Stomach (tissue), 9 donors: ENCODE measurements around the gene DEPDC1B. TPM values are rescaled to one million over a fixed set of nuclear protein-coding genes. Genes with fewer than 3 reads are reported as not detected.
"Not testable (repeated sequence)": the region's sequence is repeated elsewhere in the genome, so short reads cannot be mapped to it uniquely, and the experiment has no call there.

Experiments used
- DNase-seq, 2 donors: peaks; one replicate each; pipeline versions ENCODE4 v3.0.0 to v3.0.0-alpha.2; 2013 to 2019
- H3K27ac ChIP-seq, 5 donors: fragments of 200-600 bp in 4 of 5; sonication (generic) in 4 of 5; one replicate each; pipeline ENCODE4 v1.5.1; 2013 to 2019; ENCODE audit warnings: mild to moderate bottlenecking in 1 of 5, moderate library complexity in 1 of 5
- H3K27me3 ChIP-seq, 3 donors: fragments of 200-600 bp; sonication (generic); one replicate each; pipeline ENCODE4 v1.5.1; 2017 to 2019; ENCODE audit warnings: mixed run types in 1 of 3
- H3K36me3 ChIP-seq, 4 donors: fragments of 200-600 bp; sonication (generic); 1 replicate in 3 of 4; 2 replicates in 1 of 4; pipeline ENCODE4 v1.5.1; 2016 to 2019
- H3K4me1 ChIP-seq, 4 donors: fragments of 200-600 bp; sonication (generic); one replicate each; pipeline ENCODE4 v1.5.1; 2016 to 2019
- H3K4me3 ChIP-seq, 4 donors: fragments of 200-600 bp; sonication (generic) in 3 of 4; one replicate each; pipeline ENCODE4 v1.5.1; 2016 to 2019; ENCODE audit warnings: mild to moderate bottlenecking in 1 of 4
- H3K9me3 ChIP-seq, 4 donors: fragments of 200-600 bp; sonication (generic); one replicate each; pipeline ENCODE4 v1.5.1; 2016 to 2019
- CTCF ChIP-seq, 7 experiments: fragments of 450-650 bp in 4 of 7; fragments of 200-600 bp in 3 of 7; sonication (generic) in 3 of 7; IDR thresholded peaks; one replicate each; pipeline ENCODE4 v1.5.1; 2016 to 2019; ENCODE audit warnings: antibody characterized with exemption in 7 of 7, control low read depth in 2 of 7, mild to moderate bottlenecking in 1 of 7
- EP300 ChIP-seq: sonication (generic); formaldehyde crosslinking; IDR thresholded peaks from one replicate; pipeline ENCODE4 v1.6.1; 2017; ENCODE audit warnings: antibody characterized with exemption
- POLR2A ChIP-seq, 4 donors: fragments of 450-650 bp; IDR thresholded peaks; one replicate each; pipeline ENCODE4 v1.6.1; 2016; ENCODE audit warnings: antibody characterized with exemption in 4 of 4, control low read depth in 2 of 4, mild to moderate bottlenecking in 1 of 4, moderate library complexity in 1 of 4
- POLR2AphosphoS5 ChIP-seq, 3 donors: sonication (generic); formaldehyde crosslinking; IDR thresholded peaks; one replicate each; pipeline ENCODE4 v1.6.1; 2016; ENCODE audit warnings: antibody characterized with exemption in 3 of 3
- WGBS, 5 donors: extraction: QIAGEN DNeasy Blood & Tissue Kit in 3 of 5; methylation state at CpG; one replicate each; pipeline versions ENCODE4 v1.1.5 to v1.1.7; 2013 to 2018; 5-methylcytosine and 5-hydroxymethylcytosine counted together
- intact Hi-C: fragments of 100-400 bp; cut with DNase I; formaldehyde crosslinking; loops from one replicate; pipeline ENCODE4 v1.15.1; 2023; ENCODE audit warnings: low total_unique reads
- polyA plus RNA-seq, 3 donors: library from polyadenylated mRNA; stranded (reverse); fragments of 200-250 nt; gene quantifications; one replicate each; pipeline ENCODE4 v1.2.3, GENCODE V29; 2013
- total RNA-seq, 5 donors: library from RNA; depleted of rRNA; stranded (reverse); fragments of >200 nt; gene quantifications; one replicate each; pipeline versions ENCODE4 v1.1.0 to v1.2.3, GENCODE V29; 2014 to 2016
- donor health status: healthy with polysubstance abuse.
- donor health status: Bipolar disorder and iron deficiency.
- donor health status: healthy.

Gene DEPDC1B
- total and polyA plus RNA-seq, 8 donors, result 0.14 to 40.6 (median 1.9) TPM; not detected in 1

- no peak overlapping the region for H3K27ac ChIP-seq
- H3K4me3 ChIP-seq, result no peak overlapping the region
- intact Hi-C loops, result no loop called here
- H3K9me3 ChIP-seq, result no peaks in the 10 kb centered on the region
- no peaks in the 10 kb centered on the region for H3K4me1 ChIP-seq
- DNase-seq, result no peak
- WGBS, 5 donors, result 78 to 91% (median 84%) methylated on average over 1 of the region's 1 CpG
- no peak for TF ChIP-seq EP300
- no peaks in the 10 kb centered on the region for H3K27me3 ChIP-seq
- no peaks in the 10 kb centered on the region for H3K36me3 ChIP-seq
These were observed 95.2 kb downstream of the DEPDC1B start for GRCh38 chr5:60604771-60605170.

- Histone ChIP-seq H3K4me3 (no peak overlapping the region), H3K36me3 (no peaks in the 10 kb centered on the region), H3K27me3 (no peaks in the 10 kb centered on the region), H3K9me3 (no peaks in the 10 kb centered on the region), H3K4me1 (no peaks in the 10 kb centered on the region), H3K27ac (no peak overlapping the region)
- intact Hi-C loops, result no loop called here
- no peak for TF ChIP-seq POLR2AphosphoS5 (IDR thresholded peaks at IDR 0.05)
- no peak for TF ChIP-seq EP300
- TF ChIP-seq CTCF (IDR thresholded peaks at IDR 0.05), result no peak
- TF ChIP-seq POLR2A (IDR thresholded peaks at IDR 0.05), result no peak
- 63 to 73% (median 65%) methylated on average over 4 of the region's 4 CpGs for WGBS, 5 donors
- no peak for DNase-seq
These were observed 101.5 kb downstream of the DEPDC1B start for GRCh38 chr5:60598424-60598823.

GRCh38 chr5:60597572-60598320, 102.2 kb downstream of the DEPDC1B start:
- Histone ChIP-seq H3K27me3 (no peaks in the 10 kb centered on the region), H3K36me3 (no peaks in the 10 kb centered on the region), H3K4me1 (no peaks in the 10 kb centered on the region), H3K27ac (no peak overlapping the region), H3K9me3 (no peaks in the 10 kb centered on the region), H3K4me3 (no peak overlapping the region)
- intact Hi-C loops, result no loop called here
- 44 to 74% (median 55%) methylated on average over 3 of the region's 3 CpGs for WGBS, 5 donors
- DNase-seq, result peak in 1 of 2 donors; percentile 44
- TF ChIP-seq EP300 (no peak), CTCF (IDR thresholded peaks at IDR 0.05) (no peak), POLR2A (IDR thresholded peaks at IDR 0.05) (no peak), POLR2AphosphoS5 (IDR thresholded peaks at IDR 0.05) (no peak)

- no peak for TF ChIP-seq POLR2AphosphoS5 (IDR thresholded peaks at IDR 0.05)
- no peak for TF ChIP-seq POLR2A (IDR thresholded peaks at IDR 0.05)
- TF ChIP-seq EP300, result no peak
- no peak for TF ChIP-seq CTCF (IDR thresholded peaks at IDR 0.05)
- Histone ChIP-seq H3K27ac (no peak overlapping the region), H3K36me3 (no peaks in the 10 kb centered on the region), H3K4me3 (no peak overlapping the region), H3K4me1 (no peaks in the 10 kb centered on the region), H3K27me3 (no peaks in the 10 kb centered on the region), H3K9me3 (no peaks in the 10 kb centered on the region)
- peak in 1 of 2 donors; percentile 8 for DNase-seq
- WGBS, 5 donors, result 80 to 93% (median 82%) methylated on average over 4 of the region's 4 CpGs
- intact Hi-C loops, result no loop called here
These were observed 105.1 kb downstream of the DEPDC1B start for GRCh38 chr5:60594715-60595477.

GRCh38 chr5:60590172-60590571, 109.8 kb downstream of the DEPDC1B start:
- H3K27me3 ChIP-seq, result no peaks in the 10 kb centered on the region
- H3K4me1 ChIP-seq, result peaks cover 6 to 13% (median 9%) of the 10 kb centered on the region in 4 donors
- TF ChIP-seq EP300 (no peak), POLR2AphosphoS5 (IDR thresholded peaks at IDR 0.05) (no peak), POLR2A (IDR thresholded peaks at IDR 0.05) (no peak), CTCF (IDR thresholded peaks at IDR 0.05) (no peak)
- DNase-seq, result no peak
- no peak overlapping the region for H3K4me3 ChIP-seq
- H3K27ac ChIP-seq, result no peak overlapping the region
- H3K9me3 ChIP-seq, result no peaks in the 10 kb centered on the region
- intact Hi-C loops, result no loop called here
- H3K36me3 ChIP-seq, result no peaks in the 10 kb centered on the region
- 71 to 98% (median 95%) methylated on average over 2 of the region's 2 CpGs for WGBS, 5 donors

- peaks cover 6 to 13% (median 10%) of the 10 kb centered on the region in 4 donors for H3K4me1 ChIP-seq
- H3K27ac ChIP-seq, H3K9me3 ChIP-seq, H3K36me3 ChIP-seq, H3K27me3 ChIP-seq, H3K4me3 ChIP-seq, DNase-seq: not testable (repeated sequence)
- intact Hi-C loops, result loop anchor here (10.0 kb wide), 1 partner anchor 773 kb away; no protein-coding TSS in a partner anchor
- 91 to 96% (median 92%) methylated on average over 6 of the region's 6 CpGs for WGBS, 5 donors
These were observed 112.7 kb downstream of the DEPDC1B start for GRCh38 chr5:60587312-60587711.
